ENCODE data around the gene SCGB3A2. TPM values are rescaled to one million over a fixed set of nuclear protein-coding genes. Genes with fewer than 3 reads are reported as not detected.

The SCGB3A2 gene
- total RNA-seq, 2 donors from 2014 or later, result not detected

Other genes with a start within 250 kb of the SCGB3A2 start
- gene JAKMIP2, start 96.0 kb upstream of the SCGB3A2 start, total RNA-seq, result 1 to 10 TPM; 5.5 to 6.8 TPM
- gene SPINK1, start 47.0 kb upstream of the SCGB3A2 start, total RNA-seq, result not detected
- gene C5orf46, start 27.8 kb downstream of the SCGB3A2 start, total RNA-seq, result not detected
- not detected for gene SPINK5, start 185.3 kb downstream of the SCGB3A2 start, total RNA-seq